Ishikawa (cell line): Measurements from ENCODE around the gene CYP26A1.

Experiments
- CEBPB ChIP-seq: IDR thresholded peaks from 2 replicates; pipeline ENCODE4 v1.6.1; 2012
- EGR1 ChIP-seq: IDR thresholded peaks from 2 replicates; pipeline ENCODE4 v1.6.1; 2012
- EP300 ChIP-seq: IDR thresholded peaks from 2 replicates; pipeline ENCODE4 v1.6.1; 2012; ENCODE audit warnings: borderline replicate concordance
- RAD21 ChIP-seq: IDR thresholded peaks from 2 replicates; pipeline ENCODE4 v1.6.1; 2012; ENCODE audit warnings: low read depth
- TCF12 ChIP-seq: IDR thresholded peaks from 2 replicates; pipeline ENCODE4 v1.6.1; 2012; ENCODE audit warnings: low read depth
- ZBTB7A ChIP-seq: IDR thresholded peaks from 2 replicates; pipeline ENCODE4 v1.6.1; 2012; ENCODE audit warnings: low read depth

- no peak for TF ChIP-seq TCF12
- TF ChIP-seq EP300, result no peak
- no peak for TF ChIP-seq RAD21
- no peak for TF ChIP-seq CEBPB
- TF ChIP-seq ZBTB7A, result no peak
- TF ChIP-seq EGR1, result no peak
Measured at GRCh38 chr10:93113042-93113441, 39.3 kb downstream of the CYP26A1 start.
